Neutrophil (primary cell): ENCODE results near the gene PRSS12.
"Not testable (repeated sequence)": the region's sequence is repeated elsewhere in the genome, so short reads cannot be mapped to it uniquely, and the experiment has no call there.

Experiments
- H3K27ac ChIP-seq: fragments of 200-600 bp; sonication (generic); 2 replicates; pipeline ENCODE4 v1.5.1; 2016; ENCODE audit warnings: mild to moderate bottlenecking, moderate library complexity
- H3K27me3 ChIP-seq: fragments of 200-600 bp; sonication (generic); 2 replicates; pipeline ENCODE4 v1.6.0; 2016; ENCODE audit warnings: mild to moderate bottlenecking
- H3K36me3 ChIP-seq: fragments of 200-600 bp; sonication (generic); 2 replicates; pipeline ENCODE4 v1.5.1; 2017
- H3K4me1 ChIP-seq, 2 experiments: fragments of 200-600 bp in 1 of 2; sonication (generic) in 1 of 2; 1 replicate in 1 of 2; 2 replicates in 1 of 2; pipeline versions ENCODE4 v1.5.1 to v1.6.1; 2013 to 2016; ENCODE audit warnings: low read depth in 1 of 2, low read length in 1 of 2, mild to moderate bottlenecking in 1 of 2, moderate library complexity in 1 of 2; ENCODE audit not compliant: control insufficient read depth in 1 of 2, insufficient read depth in 1 of 2
- H3K4me3 ChIP-seq, 2 experiments: fragments of 200-600 bp in 1 of 2; sonication (generic) in 1 of 2; 1 replicate in 1 of 2; 2 replicates in 1 of 2; pipeline ENCODE4 v1.5.1; 2013 to 2016; ENCODE audit warnings: low read depth in 1 of 2, low read length in 1 of 2, mild to moderate bottlenecking in 1 of 2, moderate library complexity in 1 of 2
- H3K9me3 ChIP-seq: fragments of 200-600 bp; sonication (generic); 2 replicates; pipeline ENCODE4 v1.5.1; 2016
- TF ChIP-seq, protein P1 (sequence below): fragments of 200-600 bp; sonication (generic); IDR thresholded peaks from 2 replicates; pipeline ENCODE4 v1.5.1; 2016; ENCODE audit warnings: antibody characterized with exemption

The PRSS12 gene

DNA sequence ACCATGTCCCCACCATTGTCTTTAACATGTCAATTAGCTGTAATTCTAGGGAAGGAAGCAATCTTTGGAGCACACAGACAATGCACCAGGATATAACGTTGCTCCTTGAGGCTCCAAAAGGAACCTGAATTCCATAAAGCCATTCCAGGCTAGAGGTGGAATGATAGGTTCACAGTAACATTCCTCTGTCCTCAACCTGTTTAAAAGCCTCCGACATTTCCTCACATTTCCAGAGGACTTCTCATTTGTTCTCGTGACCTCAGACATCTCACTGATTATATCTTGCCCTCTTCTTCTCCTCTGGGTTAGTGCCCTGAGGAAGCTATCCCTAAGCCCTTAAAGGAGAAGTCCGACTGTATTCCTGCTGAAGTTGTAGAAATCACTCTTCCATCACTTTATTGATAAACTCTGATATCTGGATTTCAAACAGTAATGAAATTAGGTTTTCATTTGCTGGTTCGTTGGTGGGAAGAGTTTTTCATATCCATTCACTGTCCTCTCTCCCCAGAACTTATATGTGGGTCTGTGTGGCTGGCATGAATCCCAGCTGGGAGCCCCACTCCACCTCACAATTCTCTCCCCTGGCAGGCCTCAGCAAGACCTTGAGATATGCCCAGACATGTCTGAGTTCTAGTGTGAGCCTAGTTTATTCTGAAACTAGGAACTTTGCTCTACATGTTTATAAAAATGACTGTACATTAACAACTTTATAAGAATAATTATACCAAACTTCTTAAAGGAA, 44.2 kb upstream of the PRSS12 start:
- Histone ChIP-seq H3K27ac (no peak overlapping the region), H3K9me3 (no peaks in the 10 kb centered on the region), H3K36me3 (no peaks in the 10 kb centered on the region), H3K4me3 (no peak overlapping the region), H3K4me1 (peaks cover 11 to 17% of the 10 kb centered on the region in 2 experiments), H3K27me3 (no peaks in the 10 kb centered on the region)
- TF ChIP-seq, protein P1, sequence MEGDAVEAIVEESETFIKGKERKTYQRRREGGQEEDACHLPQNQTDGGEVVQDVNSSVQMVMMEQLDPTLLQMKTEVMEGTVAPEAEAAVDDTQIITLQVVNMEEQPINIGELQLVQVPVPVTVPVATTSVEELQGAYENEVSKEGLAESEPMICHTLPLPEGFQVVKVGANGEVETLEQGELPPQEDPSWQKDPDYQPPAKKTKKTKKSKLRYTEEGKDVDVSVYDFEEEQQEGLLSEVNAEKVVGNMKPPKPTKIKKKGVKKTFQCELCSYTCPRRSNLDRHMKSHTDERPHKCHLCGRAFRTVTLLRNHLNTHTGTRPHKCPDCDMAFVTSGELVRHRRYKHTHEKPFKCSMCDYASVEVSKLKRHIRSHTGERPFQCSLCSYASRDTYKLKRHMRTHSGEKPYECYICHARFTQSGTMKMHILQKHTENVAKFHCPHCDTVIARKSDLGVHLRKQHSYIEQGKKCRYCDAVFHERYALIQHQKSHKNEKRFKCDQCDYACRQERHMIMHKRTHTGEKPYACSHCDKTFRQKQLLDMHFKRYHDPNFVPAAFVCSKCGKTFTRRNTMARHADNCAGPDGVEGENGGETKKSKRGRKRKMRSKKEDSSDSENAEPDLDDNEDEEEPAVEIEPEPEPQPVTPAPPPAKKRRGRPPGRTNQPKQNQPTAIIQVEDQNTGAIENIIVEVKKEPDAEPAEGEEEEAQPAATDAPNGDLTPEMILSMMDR = no peak

DNA sequence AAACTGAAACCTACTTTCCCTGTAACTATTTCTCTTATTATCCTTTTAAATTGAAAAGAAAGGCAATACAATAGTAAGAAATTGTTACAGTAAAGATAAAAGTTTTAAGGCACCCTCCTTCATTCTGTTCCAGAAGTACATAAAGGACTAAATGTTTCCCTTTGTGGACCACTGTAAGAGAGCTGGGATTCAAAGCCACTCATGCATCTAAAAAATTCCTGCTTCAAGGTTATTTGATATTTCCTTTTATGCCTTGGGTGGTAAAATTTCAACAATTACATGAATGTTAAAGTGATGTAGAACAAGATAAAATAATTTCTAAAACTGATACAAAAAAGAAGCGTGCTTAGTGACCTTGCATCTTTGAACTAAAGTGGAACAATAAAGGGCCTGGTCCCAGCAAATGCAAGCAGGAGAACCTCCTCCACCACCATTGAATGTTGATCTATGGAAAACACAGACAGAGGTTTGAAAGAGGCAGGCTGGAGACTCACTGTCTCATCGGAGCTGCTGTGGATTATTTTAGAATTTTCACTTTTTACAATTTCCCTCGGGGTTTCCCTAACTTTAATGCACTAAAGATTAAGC, 42.3 kb upstream of the PRSS12 start:
- no peak overlapping the region for H3K27ac ChIP-seq
- H3K9me3 ChIP-seq = no peaks in the 10 kb centered on the region
- no peaks in the 10 kb centered on the region for H3K4me1 ChIP-seq
- H3K4me3 ChIP-seq = no peak overlapping the region
- TF ChIP-seq, protein P1 = no peak
- no peaks in the 10 kb centered on the region for H3K27me3 ChIP-seq
- no peaks in the 10 kb centered on the region for H3K36me3 ChIP-seq

DNA sequence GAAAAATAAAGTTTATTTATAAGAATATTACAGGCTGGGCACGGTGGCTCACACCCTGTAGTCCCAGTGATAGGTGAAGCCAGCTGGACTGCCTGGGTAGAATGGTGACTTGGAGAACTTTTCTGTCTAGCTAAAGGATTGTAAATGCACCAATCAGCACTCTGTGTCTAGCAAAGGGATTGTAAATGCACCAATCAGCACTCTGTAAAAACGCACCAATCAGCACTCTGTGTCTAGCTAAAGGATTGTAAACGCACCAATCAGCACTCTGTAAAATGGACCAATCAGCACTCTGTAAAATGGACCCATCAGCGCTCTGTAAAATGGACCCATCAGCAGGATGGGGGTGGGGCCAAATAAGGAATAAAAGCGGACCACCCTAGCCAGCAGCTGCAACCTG, 39.7 kb upstream of the PRSS12 start:
- H3K9me3 ChIP-seq, H3K36me3 ChIP-seq, H3K27me3 ChIP-seq, H3K4me3 ChIP-seq, H3K4me1 ChIP-seq, H3K27ac ChIP-seq: not testable (repeated sequence)

DNA sequence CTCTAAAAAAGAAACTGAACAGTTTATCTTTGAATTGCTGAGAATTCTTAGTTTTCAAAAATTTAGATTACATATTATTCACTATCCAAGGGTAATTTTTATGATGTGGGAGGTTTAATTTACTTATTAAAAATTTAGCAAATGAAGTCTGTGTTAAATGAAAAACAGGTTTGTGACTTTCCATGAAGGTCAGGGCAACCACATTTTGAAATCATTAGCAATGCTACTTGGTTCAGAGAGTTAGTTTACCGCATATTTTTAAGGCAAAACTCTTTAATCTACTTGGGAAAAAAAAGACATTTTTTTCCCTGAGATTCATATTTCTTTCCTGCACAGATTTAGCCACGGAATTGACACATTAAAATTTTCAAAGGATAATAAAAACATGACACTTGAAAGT, 37.3 kb upstream of the PRSS12 start:
- Histone ChIP-seq H3K27me3 (no peaks in the 10 kb centered on the region), H3K4me3 (no peak overlapping the region), H3K36me3 (no peaks in the 10 kb centered on the region), H3K4me1 (no peaks in the 10 kb centered on the region), H3K9me3 (no peaks in the 10 kb centered on the region), H3K27ac (no peak overlapping the region)
- TF ChIP-seq, protein P1 = no peak

DNA sequence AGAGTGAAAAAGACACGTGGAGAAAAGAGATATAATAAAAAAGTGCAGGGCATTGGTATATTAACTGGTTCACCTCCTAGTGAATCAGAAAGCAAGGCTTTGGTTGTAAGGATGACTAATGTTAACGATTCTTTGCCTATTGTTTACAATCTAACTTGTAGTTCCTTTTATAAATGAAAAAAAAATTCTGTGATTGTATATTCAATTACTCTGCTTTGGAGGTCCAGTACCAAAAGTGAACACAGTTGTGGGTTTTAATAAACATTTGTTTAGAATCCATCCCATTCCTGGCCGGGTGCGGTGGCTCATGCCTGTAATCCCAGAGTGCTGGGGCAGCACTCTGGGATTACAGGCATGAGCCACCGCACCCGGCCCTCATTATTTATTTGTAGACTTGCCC, 36.9 kb upstream of the PRSS12 start:
- TF ChIP-seq, protein P1 = no peak
- no peaks in the 10 kb centered on the region for H3K9me3 ChIP-seq
- no peaks in the 10 kb centered on the region for H3K36me3 ChIP-seq
- H3K4me3 ChIP-seq = no peak overlapping the region
- no peak overlapping the region for H3K27ac ChIP-seq
- H3K4me1 ChIP-seq = no peaks in the 10 kb centered on the region
- no peaks in the 10 kb centered on the region for H3K27me3 ChIP-seq

DNA sequence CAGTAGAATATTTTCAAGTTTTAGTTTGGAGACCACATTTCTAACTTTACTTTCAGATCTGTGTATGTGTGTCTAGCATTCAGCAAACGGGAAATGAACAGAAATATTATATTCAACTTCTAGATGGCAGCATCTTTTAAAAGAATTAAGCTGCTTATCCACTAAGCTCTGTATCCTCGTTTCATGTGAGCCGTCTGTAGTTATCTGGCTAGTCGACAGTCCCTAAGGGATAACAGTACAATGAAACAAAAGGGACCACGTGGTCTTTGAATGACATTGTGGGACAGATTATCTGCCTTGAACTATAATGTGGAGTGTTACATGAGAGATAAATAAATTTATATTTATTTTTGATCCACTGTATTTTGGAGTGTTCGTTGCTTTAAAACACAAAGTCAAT, 35.8 kb upstream of the PRSS12 start:
- no peak overlapping the region for H3K4me3 ChIP-seq

More for the DNA sequence above, 35.8 kb upstream of the PRSS12 start:
- no peaks in the 10 kb centered on the region for H3K36me3 ChIP-seq
- H3K4me1 ChIP-seq = no peaks in the 10 kb centered on the region
- H3K9me3 ChIP-seq = no peaks in the 10 kb centered on the region
- H3K27ac ChIP-seq = no peak overlapping the region
- TF ChIP-seq, protein P1 = no peak
- no peaks in the 10 kb centered on the region for H3K27me3 ChIP-seq
